Neutrophil (primary cell): ENCODE results near the gene FAM114A1.

ENCODE experiments used
- H3K27ac ChIP-seq: fragments of 200-600 bp; sonication (generic); 2 replicates; pipeline ENCODE4 v1.5.1; 2016; ENCODE audit warnings: mild to moderate bottlenecking, moderate library complexity
- H3K27me3 ChIP-seq: fragments of 200-600 bp; sonication (generic); 2 replicates; pipeline ENCODE4 v1.6.0; 2016; ENCODE audit warnings: mild to moderate bottlenecking
- H3K36me3 ChIP-seq: fragments of 200-600 bp; sonication (generic); 2 replicates; pipeline ENCODE4 v1.5.1; 2017
- H3K4me1 ChIP-seq, 2 experiments: fragments of 200-600 bp in 1 of 2; sonication (generic) in 1 of 2; 1 replicate in 1 of 2; 2 replicates in 1 of 2; pipeline versions ENCODE4 v1.5.1 to v1.6.1; 2013 to 2016; ENCODE audit warnings: low read depth in 1 of 2, low read length in 1 of 2, mild to moderate bottlenecking in 1 of 2, moderate library complexity in 1 of 2; ENCODE audit not compliant: control insufficient read depth in 1 of 2, insufficient read depth in 1 of 2
- H3K4me3 ChIP-seq, 2 experiments: fragments of 200-600 bp in 1 of 2; sonication (generic) in 1 of 2; 1 replicate in 1 of 2; 2 replicates in 1 of 2; pipeline ENCODE4 v1.5.1; 2013 to 2016; ENCODE audit warnings: low read depth in 1 of 2, low read length in 1 of 2, mild to moderate bottlenecking in 1 of 2, moderate library complexity in 1 of 2
- H3K9me3 ChIP-seq: fragments of 200-600 bp; sonication (generic); 2 replicates; pipeline ENCODE4 v1.5.1; 2016
- CTCF ChIP-seq: fragments of 200-600 bp; sonication (generic); IDR thresholded peaks from 2 replicates; pipeline ENCODE4 v1.5.1; 2016; ENCODE audit warnings: antibody characterized with exemption

Gene FAM114A1

GRCh38 chr4:38950159-38950558, 82.6 kb downstream of the FAM114A1 start:
- no peak for TF ChIP-seq CTCF
- Histone ChIP-seq H3K27me3 (no peaks in the 10 kb centered on the region), H3K9me3 (no peaks in the 10 kb centered on the region), H3K27ac (no peak overlapping the region), H3K4me1 (no peaks in the 10 kb centered on the region), H3K36me3 (no peaks in the 10 kb centered on the region), H3K4me3 (no peak overlapping the region)

- H3K27me3 ChIP-seq: no peaks in the 10 kb centered on the region
- no peak for TF ChIP-seq CTCF
- H3K4me3 ChIP-seq: no peak overlapping the region
- H3K27ac ChIP-seq: no peak overlapping the region
- no peaks in the 10 kb centered on the region for H3K9me3 ChIP-seq
- no peaks in the 10 kb centered on the region for H3K4me1 ChIP-seq
- H3K36me3 ChIP-seq: no peaks in the 10 kb centered on the region
These were observed 83.1 kb downstream of the FAM114A1 start for GRCh38 chr4:38950734-38951133.

DNA sequence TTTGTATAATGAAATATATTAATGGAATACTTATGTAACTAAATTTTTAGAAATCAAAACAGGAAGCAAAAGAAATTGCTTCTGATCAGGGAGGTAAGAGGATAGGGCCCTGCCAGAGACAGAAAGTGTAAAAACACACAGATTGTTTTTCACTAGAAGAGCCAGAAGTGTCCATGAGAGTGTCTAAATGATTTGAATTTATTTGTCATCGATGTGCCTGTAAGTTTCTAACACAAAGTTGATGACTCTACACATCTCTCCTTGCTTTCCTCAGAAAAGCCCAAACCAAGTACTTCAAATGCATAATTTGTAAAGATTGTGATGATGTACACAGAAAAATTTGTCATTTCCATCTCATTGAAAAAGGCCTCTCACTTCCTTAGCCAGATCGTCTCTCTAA, 84.0 kb downstream of the FAM114A1 start:
- no peak overlapping the region for H3K4me3 ChIP-seq
- no peak for TF ChIP-seq CTCF

GRCh38 chr4:38952017-38952416, 84.4 kb downstream of the FAM114A1 start:
- H3K27ac ChIP-seq: no peak overlapping the region
- H3K4me1 ChIP-seq: no peaks in the 10 kb centered on the region
- H3K4me3 ChIP-seq: no peak overlapping the region
- H3K27me3 ChIP-seq: no peaks in the 10 kb centered on the region
- no peak for TF ChIP-seq CTCF
- H3K9me3 ChIP-seq: no peaks in the 10 kb centered on the region
- no peaks in the 10 kb centered on the region for H3K36me3 ChIP-seq

More for the DNA sequence above, 84.0 kb downstream of the FAM114A1 start:
- H3K27me3 ChIP-seq: no peaks in the 10 kb centered on the region
- H3K4me1 ChIP-seq: no peaks in the 10 kb centered on the region
- no peaks in the 10 kb centered on the region for H3K36me3 ChIP-seq
- H3K9me3 ChIP-seq: no peaks in the 10 kb centered on the region
- H3K27ac ChIP-seq: no peak overlapping the region

GRCh38 chr4:38954727-38955126, 87.1 kb downstream of the FAM114A1 start:
- Histone ChIP-seq H3K36me3 (no peaks in the 10 kb centered on the region), H3K4me3 (no peak overlapping the region), H3K27me3 (no peaks in the 10 kb centered on the region), H3K27ac (no peak overlapping the region), H3K4me1 (no peaks in the 10 kb centered on the region), H3K9me3 (no peaks in the 10 kb centered on the region)
- no peak for TF ChIP-seq CTCF

DNA sequence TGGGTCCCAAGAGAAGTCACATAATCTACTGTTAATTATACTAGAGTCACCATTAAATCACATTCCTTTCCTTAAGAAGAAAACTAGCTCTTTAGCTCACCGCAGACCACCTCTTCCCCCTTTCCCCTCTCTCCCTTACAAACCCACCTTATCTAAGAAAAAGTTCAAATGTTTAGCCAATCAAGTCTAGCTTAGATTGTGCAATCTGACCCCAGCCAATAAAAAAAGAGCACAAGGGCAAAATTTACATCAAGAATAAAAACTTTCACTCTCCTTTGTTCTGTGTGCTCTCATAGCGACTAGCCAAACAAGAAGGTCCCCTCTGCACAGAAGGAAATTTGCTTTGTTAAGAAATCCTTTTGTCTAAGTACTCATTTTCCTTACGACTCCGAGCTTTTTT, 88.4 kb downstream of the FAM114A1 start:
- no peaks in the 10 kb centered on the region for H3K27me3 ChIP-seq
- H3K27ac ChIP-seq: no peak overlapping the region
- H3K4me3 ChIP-seq: no peak overlapping the region
- no peaks in the 10 kb centered on the region for H3K9me3 ChIP-seq
- no peaks in the 10 kb centered on the region for H3K4me1 ChIP-seq
- TF ChIP-seq CTCF: no peak
- H3K36me3 ChIP-seq: no peaks in the 10 kb centered on the region
